Endothelial cell of umbilical vein (primary cell): ENCODE results near the gene NEDD4L. TPM values are rescaled to one million over a fixed set of nuclear protein-coding genes. Genes with fewer than 3 reads are reported as not detected.

Source experiments
- BruUV-seq: library from RNA; stranded (reverse); fragments of 400-500 nt; replicated peaks from 2 replicates; lab custom pipeline; 2021; lab: Mats Ljungman, UMichigan
- CTCF ChIA-PET: fragments of 300-600, 350-600 bp; sonication (Branson Sonifier 250); formaldehyde crosslinking; loops from one replicate; lab custom pipeline; 2021; ENCODE audit warnings: antibody characterized with exemption, inconsistent platforms; lab: Charles Lee
- POLR2A ChIA-PET: fragments of 300-600, 350-600 bp; sonication (Branson Sonifier 250); formaldehyde crosslinking; loops from one replicate; lab custom pipeline; 2021; ENCODE audit warnings: antibody characterized with exemption, inconsistent platforms; lab: Charles Lee
- DNase-seq: peaks from one replicate; pipeline ENCODE4 v3.0.0-alpha.2; 2011; ENCODE audit warnings: low read depth, low spot score
- FAIRE-seq: peaks from 2 replicates; lab custom pipeline; 2011; peaks lifted over from hg19 to GRCh38; lab: Jason Lieb, UNC
- H2AFZ ChIP-seq: 2 replicates; pipeline ENCODE4 v1.6.0; 2012; ENCODE audit warnings: low read depth, low read length, control low read depth, inconsistent platforms
- H3K27ac ChIP-seq: 2 replicates; pipeline ENCODE4 v1.5.1; 2011; ENCODE audit warnings: low read depth, mild to moderate bottlenecking, control low read depth, low read length, moderate library complexity; ENCODE audit not compliant: insufficient read depth
- H3K27me3 ChIP-seq, 2 experiments: 2 replicates each; pipeline versions ENCODE4 v1.6.0 to v1.6.1; 2011; ENCODE audit warnings: low read length in 2 of 2, mixed read lengths in 1 of 2; ENCODE audit not compliant: control insufficient read depth in 2 of 2, insufficient read depth in 2 of 2
- H3K36me3 ChIP-seq, 2 experiments: 2 replicates in 1 of 2; 3 replicates in 1 of 2; pipeline ENCODE4 v1.5.1; 2011; ENCODE audit warnings: low read length in 2 of 2, mild to moderate bottlenecking in 1 of 2, moderate library complexity in 1 of 2; ENCODE audit not compliant: control insufficient read depth in 2 of 2, insufficient read depth in 2 of 2; ENCODE audit errors: extremely low read depth in 1 of 2
- H3K4me1 ChIP-seq: 3 replicates; pipeline ENCODE4 v1.5.1; 2011; ENCODE audit warnings: mild to moderate bottlenecking, low read length; ENCODE audit not compliant: control insufficient read depth, insufficient read depth; ENCODE audit errors: extremely low read depth
- H3K4me2 ChIP-seq: 2 replicates; pipeline ENCODE4 v1.6.1; 2011; ENCODE audit warnings: low read length, control low read depth, mixed read lengths; ENCODE audit not compliant: insufficient read depth
- H3K4me3 ChIP-seq, 3 experiments: fragments of 200-600 bp in 1 of 3; sonication (generic), shearing (Covaris generic) in 1 of 3; replicated peaks in 1 of 3; 2 replicates each; pipeline ENCODE4 v1.5.1; 2011 to 2016; ENCODE audit warnings: control low read depth in 3 of 3, low read length in 3 of 3, mild to moderate bottlenecking in 2 of 3, inconsistent platforms in 1 of 3, low read depth in 1 of 3, moderate library complexity in 1 of 3; ENCODE audit not compliant: insufficient read depth in 1 of 3
- H3K79me2 ChIP-seq: 2 replicates; pipeline ENCODE4 v1.6.0; 2012; ENCODE audit warnings: low read length, inconsistent platforms; ENCODE audit not compliant: control insufficient read depth, insufficient read depth
- H3K9ac ChIP-seq: replicated peaks from 2 replicates; pipeline ENCODE3; 2011; ENCODE audit warnings: low read length, control low read depth; ENCODE audit not compliant: insufficient read depth; ENCODE audit errors: extremely low read depth
- H3K9me1 ChIP-seq: replicated peaks from 3 replicates; pipeline ENCODE4 v1.6.0; 2011; ENCODE audit warnings: mild to moderate bottlenecking, low read length; ENCODE audit not compliant: control insufficient read depth, insufficient read depth; ENCODE audit errors: extremely low read depth
- H3K9me3 ChIP-seq: replicated peaks from 2 replicates; pipeline ENCODE4 v1.5.1; 2012; ENCODE audit warnings: low read length, inconsistent platforms; ENCODE audit not compliant: control insufficient read depth, insufficient read depth
- H4K20me1 ChIP-seq: replicated peaks from 2 replicates; pipeline ENCODE3; 2011; ENCODE audit warnings: mild to moderate bottlenecking, low read length; ENCODE audit not compliant: control insufficient read depth, insufficient read depth; ENCODE audit errors: extremely low read depth
- CTCF ChIP-seq, 2 donors: IDR thresholded peaks; 1 replicate in 1 of 2; 2 replicates in 1 of 2; pipeline ENCODE4 v1.5.1; 2011; ENCODE audit warnings: low read length in 2 of 2, mild to moderate bottlenecking in 2 of 2, moderate library complexity in 2 of 2, control low read depth in 1 of 2, inconsistent platforms in 1 of 2, low read depth in 1 of 2; ENCODE audit not compliant: insufficient read depth in 1 of 2; ENCODE audit errors: extremely low read depth in 1 of 2
- EZH2 ChIP-seq: IDR thresholded peaks from 2 replicates; pipeline ENCODE4 v1.6.1; 2012; ENCODE audit warnings: borderline replicate concordance, low read depth, mild to moderate bottlenecking, moderate library complexity, low read length, inconsistent platforms; ENCODE audit not compliant: severe bottlenecking
- FOS ChIP-seq: IDR thresholded peaks from 2 replicates; pipeline ENCODE4 v1.6.1; 2011; ENCODE audit warnings: mild to moderate bottlenecking, low read length, moderate library complexity, borderline replicate concordance; ENCODE audit not compliant: insufficient read depth
- GATA2 ChIP-seq: IDR thresholded peaks from 2 replicates; pipeline ENCODE4 v1.7.0; 2011; ENCODE audit warnings: low read depth, mild to moderate bottlenecking, moderate library complexity, mixed read lengths, low read length; ENCODE audit not compliant: insufficient read length, insufficient read depth
- JUN ChIP-seq: IDR thresholded peaks from 2 replicates; pipeline ENCODE4 v1.6.1; 2011; ENCODE audit warnings: borderline replicate concordance, low read depth; ENCODE audit not compliant: insufficient read length, insufficient read depth
- MYC ChIP-seq: IDR thresholded peaks from one replicate; pipeline ENCODE4 v1.6.1; 2011; ENCODE audit warnings: mild to moderate bottlenecking, low read depth, low read length
- POLR2A ChIP-seq: IDR thresholded peaks from 2 replicates; pipeline ENCODE4 v1.6.1; 2012; ENCODE audit warnings: low read depth, mild to moderate bottlenecking, control low read depth, low read length
- POLR2AphosphoS5 ChIP-seq: IDR thresholded peaks from 2 replicates; pipeline ENCODE4 v1.6.1; 2012; ENCODE audit warnings: low read depth, mild to moderate bottlenecking, control low read depth, low read length, moderate library complexity; ENCODE audit not compliant: insufficient read depth
- dilution Hi-C: fragments of 300-500 bp; cut with MboI; formaldehyde crosslinking; loops from one replicate; pipeline ENCODE4 v1.15.0; 2019; ENCODE audit warnings: low sequenced_read_pairs; ENCODE audit not compliant: extremely low pct_ligation_motif_present
- intact Hi-C: fragments of 100-400 bp; cut with micrococcal nuclease; formaldehyde crosslinking; loops from one replicate; pipeline ENCODE4 v1.10.0; 2022
- polyA plus RNA-seq, 4 experiments: library from polyadenylated mRNA; depleted of rRNA in 3 of 4; stranded (reverse) in 3 of 4; unstranded in 1 of 4; fragments of >200 nt; gene quantifications; 2 replicates each; pipeline versions ENCODE4 v1.2.1 to v1.2.3, GENCODE V29; 2011 to 2012; ENCODE audit warnings: missing spikeins in 1 of 4
- total RNA-seq: library from RNA; stranded (reverse); gene quantifications from 2 replicates; pipeline ENCODE4 v1.2.3, GENCODE V29; 2021
- TF ChIP-seq, protein P1 (sequence below): IDR thresholded peaks from 2 replicates; pipeline ENCODE4 v1.6.1; 2011; ENCODE audit not compliant: insufficient read depth, insufficient read length

NEDD4L gene
- total and polyA plus RNA-seq, 2 donors (not counting 3 experiments of a cell fraction or from before 2014, with no cell fraction given): 20.5 to 78.9 TPM

DNA sequence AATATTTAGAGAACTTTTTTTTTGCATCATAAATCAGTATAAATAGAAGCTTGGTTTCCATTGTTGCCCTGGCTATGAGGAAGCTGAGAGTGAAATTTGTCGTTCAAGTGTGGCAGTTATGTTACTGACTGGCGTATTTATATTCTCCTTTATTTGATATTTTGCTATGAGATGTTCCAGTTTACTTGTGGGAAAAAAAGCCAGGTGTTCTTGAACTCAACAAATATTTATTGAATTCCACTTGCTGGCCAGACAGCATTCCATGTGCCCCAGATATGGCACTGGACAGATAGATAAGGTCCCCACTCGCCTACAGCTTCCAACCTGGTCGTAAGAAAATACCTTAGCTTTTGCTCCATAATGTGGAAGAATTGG is 44.7 kb downstream of the NEDD4L start:
- Histone ChIP-seq H3K4me2 (no peak overlapping the region), H4K20me1 (no peaks in the 10 kb centered on the region), H3K27me3 (no peaks in the 10 kb centered on the region), H3K4me1 (peaks cover 2% of the 10 kb centered on the region), H3K4me3 (no peak overlapping the region), H3K36me3 (no peaks in the 10 kb centered on the region), H3K79me2 (no peaks in the 10 kb centered on the region), H2AFZ (no peak overlapping the region), H3K9me3 (no peaks in the 10 kb centered on the region), H3K9me1 (no peaks in the 10 kb centered on the region), H3K9ac (no peak overlapping the region), H3K27ac (no peak overlapping the region)
- no TSS peak for BruUV-seq
- no peak for DNase-seq
- intact Hi-C loops (no loop called here), dilution Hi-C loops (no loop called here)
- FAIRE-seq: no peak
- TF ChIP-seq FOS: no peak
- POLR2A ChIA-PET: no interaction called here
- CTCF ChIA-PET: interaction anchor here (0.7 kb wide), 1 partner anchor 45 kb away, joined by 3 read pairs; no protein-coding TSS in a partner anchor

GRCh38 chr18:58091099-58091611 is 47.1 kb downstream of the NEDD4L start:
- CTCF ChIA-PET: interaction anchor here (1.3 to 2.1 kb wide), 3 partner anchors 31 to 132 kb away, joined by 3 to 6 read pairs (median 4); no protein-coding TSS in a partner anchor
- no peaks in the 10 kb centered on the region for H3K9me3 ChIP-seq
- POLR2A ChIA-PET: no interaction called here

More at GRCh38 chr18:58091099-58091611, 47.1 kb downstream of the NEDD4L start:
- Histone ChIP-seq H3K4me3 (no peak overlapping the region), H3K4me2 (no peak overlapping the region), H4K20me1 (no peaks in the 10 kb centered on the region), H3K27ac (no peak overlapping the region), H3K4me1 (peaks cover 2% of the 10 kb centered on the region), H3K79me2 (no peaks in the 10 kb centered on the region), H3K36me3 (no peaks in the 10 kb centered on the region), H2AFZ (no peak overlapping the region), H3K9ac (no peak overlapping the region), H3K9me1 (no peaks in the 10 kb centered on the region), H3K27me3 (no peaks in the 10 kb centered on the region)
- dilution Hi-C loops: no loop called here
- BruUV-seq: no TSS peak
- DNase-seq: no peak
- TF ChIP-seq POLR2A: no peak
- TF ChIP-seq POLR2AphosphoS5: no peak
- TF ChIP-seq JUN: no peak
- no peak for TF ChIP-seq FOS
- TF ChIP-seq MYC: no peak
- TF ChIP-seq, protein P1, sequence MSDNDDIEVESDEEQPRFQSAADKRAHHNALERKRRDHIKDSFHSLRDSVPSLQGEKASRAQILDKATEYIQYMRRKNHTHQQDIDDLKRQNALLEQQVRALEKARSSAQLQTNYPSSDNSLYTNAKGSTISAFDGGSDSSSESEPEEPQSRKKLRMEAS: no peak
- TF ChIP-seq EZH2: no peak
- no peak for TF ChIP-seq CTCF (IDR thresholded peaks at IDR 0.05; ENCODE audit: extremely low read depth in 1 of 2, insufficient read depth in 1 of 2, low read depth in 1 of 2, low read length in 2 of 2)
- TF ChIP-seq GATA2: no peak
- FAIRE-seq: no peak
- intact Hi-C loops: no loop called here
